GM12865 (cell line): Measurements from ENCODE around the gene METTL4.
A peak's percentile ranks its signal among the peaks of the same experiment; 100 is the strongest.

ENCODE experiments used
- DNase-seq: peaks from one replicate; pipeline ENCODE4 v3.0.0; 2010; ENCODE audit warnings: low read depth
- H3K4me3 ChIP-seq: 2 replicates; pipeline ENCODE4 v1.5.1; 2011; ENCODE audit warnings: mild to moderate bottlenecking, low read depth, low read length, control low read depth
- CTCF ChIP-seq: IDR thresholded peaks from 2 replicates; pipeline ENCODE4 v1.5.1; 2011; ENCODE audit warnings: low read length, control low read depth, low read depth, inconsistent platforms; ENCODE audit not compliant: insufficient read depth; ENCODE audit errors: missing control alignments

METTL4 gene, protein sequence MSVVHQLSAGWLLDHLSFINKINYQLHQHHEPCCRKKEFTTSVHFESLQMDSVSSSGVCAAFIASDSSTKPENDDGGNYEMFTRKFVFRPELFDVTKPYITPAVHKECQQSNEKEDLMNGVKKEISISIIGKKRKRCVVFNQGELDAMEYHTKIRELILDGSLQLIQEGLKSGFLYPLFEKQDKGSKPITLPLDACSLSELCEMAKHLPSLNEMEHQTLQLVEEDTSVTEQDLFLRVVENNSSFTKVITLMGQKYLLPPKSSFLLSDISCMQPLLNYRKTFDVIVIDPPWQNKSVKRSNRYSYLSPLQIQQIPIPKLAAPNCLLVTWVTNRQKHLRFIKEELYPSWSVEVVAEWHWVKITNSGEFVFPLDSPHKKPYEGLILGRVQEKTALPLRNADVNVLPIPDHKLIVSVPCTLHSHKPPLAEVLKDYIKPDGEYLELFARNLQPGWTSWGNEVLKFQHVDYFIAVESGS

DNA sequence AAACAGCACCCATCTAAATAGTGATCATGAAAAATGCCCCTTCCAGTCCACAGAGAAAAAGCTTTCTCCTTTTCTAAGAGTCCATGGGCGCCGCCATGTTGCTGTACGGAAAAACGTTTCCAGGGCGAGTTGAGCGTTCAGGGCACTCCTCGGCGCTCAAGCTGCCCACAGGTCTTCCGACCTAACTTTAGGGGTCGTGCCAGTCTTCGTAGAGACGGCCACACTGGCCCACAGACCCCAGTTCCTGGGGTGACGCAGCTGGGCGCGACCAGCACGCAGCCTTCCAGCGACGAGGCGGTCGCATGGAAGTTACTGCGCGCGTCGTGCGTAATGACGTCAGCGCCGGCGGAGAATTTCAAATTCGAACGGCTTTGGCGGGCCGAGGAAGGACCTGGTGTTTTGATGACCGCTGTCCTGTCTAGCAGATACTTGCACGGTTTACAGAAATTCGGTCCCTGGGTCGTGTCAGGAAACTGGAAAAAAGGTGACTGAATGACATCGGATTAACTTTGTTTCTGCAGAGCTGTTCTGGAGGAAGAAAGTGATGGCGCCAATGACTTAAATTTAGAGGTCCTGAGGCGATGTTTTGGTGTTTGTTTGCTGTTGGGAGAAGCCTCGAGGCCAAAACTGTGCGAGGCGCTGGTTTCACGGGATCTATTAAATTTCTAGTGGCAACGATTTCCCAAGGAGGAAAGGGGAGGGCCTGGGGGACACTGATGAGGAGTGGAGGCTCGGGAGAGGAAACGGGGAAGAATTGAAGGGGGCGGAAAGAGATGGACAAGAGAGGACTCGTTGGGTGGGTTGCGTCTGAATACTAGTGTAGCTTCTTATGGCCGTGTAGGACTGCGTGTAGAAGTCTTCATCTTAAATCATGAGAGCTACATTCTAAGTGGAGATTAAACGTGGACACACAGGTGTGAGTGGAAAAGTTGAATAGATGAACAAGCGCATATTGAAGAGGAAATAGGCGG, at the start of gene METTL4, which contains the start of gene NDC80:
TSS of gene METTL4 (minus strand) at position 306 of the 971 bp plus-strand sequence. CDS start 4,289 bp downstream, outside the sequence.
TSS of gene NDC80 (plus strand) at position 358 of the 971 bp plus-strand sequence. CDS start 1,429 bp downstream, outside the sequence.
- TF ChIP-seq CTCF = no peak
- DNase-seq = peak; percentile 95
- peak within 1 kb of the TSS; percentile 93 for H3K4me3 ChIP-seq

DNA sequence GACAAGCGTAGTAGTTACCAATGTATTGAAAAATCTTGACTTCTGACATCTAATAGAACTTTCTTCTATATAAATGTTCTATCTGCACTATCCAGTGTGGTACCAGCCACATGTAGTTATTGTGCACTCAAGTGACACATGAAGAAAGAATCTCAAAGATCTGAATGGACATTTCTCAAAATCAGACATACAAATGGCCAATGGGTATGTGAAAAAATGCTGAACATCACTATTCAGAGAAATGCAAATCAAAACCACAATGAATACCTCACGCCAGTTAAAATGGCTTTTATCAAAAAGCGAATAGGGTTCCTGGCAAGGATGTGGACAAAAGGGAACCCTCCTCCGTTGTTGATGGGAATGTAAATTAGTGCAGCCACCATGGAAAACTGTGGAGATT, 46.7 kb upstream of the METTL4 start:
- no peak for DNase-seq
- no peak for TF ChIP-seq CTCF

GRCh38 chr18:2617401-2617998, 46.2 kb upstream of the METTL4 start:
- DNase-seq = no peak
- H3K4me3 ChIP-seq = no peak overlapping the region
- no peak for TF ChIP-seq CTCF

More for the DNA sequence above, 46.7 kb upstream of the METTL4 start:
- H3K4me3 ChIP-seq = no peak overlapping the region

GRCh38 chr18:2612996-2613395, 41.7 kb upstream of the METTL4 start:
- no peak for TF ChIP-seq CTCF
- no peak overlapping the region for H3K4me3 ChIP-seq
- no peak for DNase-seq

GRCh38 chr18:2610549-2610948, 39.2 kb upstream of the METTL4 start:
- TF ChIP-seq CTCF = no peak
- no peak overlapping the region for H3K4me3 ChIP-seq
- DNase-seq = no peak

DNA sequence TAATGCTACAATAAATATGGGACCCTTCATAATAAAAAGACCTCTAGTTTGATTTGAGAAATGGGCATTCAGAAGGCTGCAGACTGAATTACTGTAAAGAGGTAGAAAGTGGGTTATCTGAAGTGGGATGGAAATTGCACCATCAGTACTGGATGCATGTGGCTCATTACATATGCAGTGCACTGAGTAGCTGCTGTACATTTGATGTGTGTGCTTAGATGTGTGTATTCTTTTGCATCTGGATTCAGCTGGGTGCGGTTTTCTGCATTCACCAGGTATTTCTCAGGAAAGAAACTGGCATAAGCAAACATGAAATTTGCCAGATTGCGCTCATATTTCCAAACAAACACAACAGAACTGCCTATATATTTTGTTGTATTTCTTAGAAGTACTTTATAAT, 38.3 kb upstream of the METTL4 start:
- no peak for DNase-seq
- H3K4me3 ChIP-seq = no peak overlapping the region
- no peak for TF ChIP-seq CTCF
